NB4 (cell line): Measurements from ENCODE around the gene CD244.

Experiments used
- POLR2A ChIP-seq: IDR thresholded peaks from 2 replicates; pipeline ENCODE4 v1.6.1; 2011; ENCODE audit warnings: mild to moderate bottlenecking; ENCODE audit not compliant: insufficient read length; ENCODE audit errors: extremely low read depth
- TF ChIP-seq, protein P1 (sequence below): IDR thresholded peaks from one replicate; pipeline ENCODE4 v1.5.1; 2012; ENCODE audit warnings: low read depth, low read length

DNA sequence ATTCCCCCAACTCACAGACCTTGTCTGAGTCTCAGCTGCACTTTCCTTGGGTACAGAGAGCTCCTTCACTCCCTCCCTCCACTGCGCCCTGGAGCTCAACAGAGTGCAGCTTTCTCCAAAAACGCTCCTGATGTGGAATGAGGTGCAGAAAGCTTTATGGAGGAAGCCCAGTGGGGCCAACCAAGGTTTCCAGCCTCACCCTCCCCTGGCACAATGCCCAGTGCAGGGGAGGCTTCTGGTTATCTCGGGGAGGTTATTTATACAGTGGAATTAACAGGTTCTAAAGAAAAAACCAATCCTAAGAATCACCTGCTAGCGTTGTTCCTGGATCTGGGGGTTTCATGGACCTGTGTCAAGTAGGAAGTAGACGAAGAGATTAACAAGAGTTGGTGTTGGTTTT lies 22.4 kb upstream of the CD244 start, which contains the start of gene ITLN1:
- TF ChIP-seq, protein P1, sequence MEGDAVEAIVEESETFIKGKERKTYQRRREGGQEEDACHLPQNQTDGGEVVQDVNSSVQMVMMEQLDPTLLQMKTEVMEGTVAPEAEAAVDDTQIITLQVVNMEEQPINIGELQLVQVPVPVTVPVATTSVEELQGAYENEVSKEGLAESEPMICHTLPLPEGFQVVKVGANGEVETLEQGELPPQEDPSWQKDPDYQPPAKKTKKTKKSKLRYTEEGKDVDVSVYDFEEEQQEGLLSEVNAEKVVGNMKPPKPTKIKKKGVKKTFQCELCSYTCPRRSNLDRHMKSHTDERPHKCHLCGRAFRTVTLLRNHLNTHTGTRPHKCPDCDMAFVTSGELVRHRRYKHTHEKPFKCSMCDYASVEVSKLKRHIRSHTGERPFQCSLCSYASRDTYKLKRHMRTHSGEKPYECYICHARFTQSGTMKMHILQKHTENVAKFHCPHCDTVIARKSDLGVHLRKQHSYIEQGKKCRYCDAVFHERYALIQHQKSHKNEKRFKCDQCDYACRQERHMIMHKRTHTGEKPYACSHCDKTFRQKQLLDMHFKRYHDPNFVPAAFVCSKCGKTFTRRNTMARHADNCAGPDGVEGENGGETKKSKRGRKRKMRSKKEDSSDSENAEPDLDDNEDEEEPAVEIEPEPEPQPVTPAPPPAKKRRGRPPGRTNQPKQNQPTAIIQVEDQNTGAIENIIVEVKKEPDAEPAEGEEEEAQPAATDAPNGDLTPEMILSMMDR: no peak
- no peak for TF ChIP-seq POLR2A
